HG02840 (cell line): ENCODE results near the gene TMEM236.
A peak's percentile ranks its signal among the peaks of the same experiment; 100 is the strongest.

Experiments
- ATAC-seq: cut with Tn5 transposase; IDR thresholded peaks from one replicate; pipeline ENCODE4 v1.9.1; 2021; ENCODE audit warnings: mild to moderate bottlenecking, moderate library complexity, moderate number of reproducible peaks; ENCODE audit not compliant: unreplicated experiment, low FRiP score

The TMEM236 gene

GRCh38 chr10:17737027-17737965, 14.7 kb upstream of the TMEM236 start:
- no peak for ATAC-seq

DNA sequence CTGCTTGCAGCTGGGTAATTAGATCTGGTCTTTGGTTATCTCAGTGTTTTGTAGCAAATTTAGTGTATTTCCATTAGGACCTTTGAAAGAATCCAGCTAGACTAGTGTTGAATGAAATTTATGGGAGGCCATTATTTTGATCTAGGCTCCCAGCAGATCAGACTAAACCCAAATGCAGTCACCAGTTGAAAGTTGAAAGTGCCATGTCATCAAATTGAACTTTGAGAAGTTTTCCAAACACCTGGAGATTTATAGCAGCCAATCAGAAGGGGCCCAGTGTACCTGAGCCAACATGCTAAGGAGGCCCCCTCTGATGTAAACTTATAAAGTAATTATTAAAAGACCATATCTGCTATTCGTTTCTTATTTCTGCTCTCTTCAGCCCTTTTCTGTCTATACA, 11.3 kb upstream of the TMEM236 start:
- ATAC-seq: no peak

GRCh38 chr10:17742918-17743317, 9.1 kb upstream of the TMEM236 start:
- no peak for ATAC-seq

DNA sequence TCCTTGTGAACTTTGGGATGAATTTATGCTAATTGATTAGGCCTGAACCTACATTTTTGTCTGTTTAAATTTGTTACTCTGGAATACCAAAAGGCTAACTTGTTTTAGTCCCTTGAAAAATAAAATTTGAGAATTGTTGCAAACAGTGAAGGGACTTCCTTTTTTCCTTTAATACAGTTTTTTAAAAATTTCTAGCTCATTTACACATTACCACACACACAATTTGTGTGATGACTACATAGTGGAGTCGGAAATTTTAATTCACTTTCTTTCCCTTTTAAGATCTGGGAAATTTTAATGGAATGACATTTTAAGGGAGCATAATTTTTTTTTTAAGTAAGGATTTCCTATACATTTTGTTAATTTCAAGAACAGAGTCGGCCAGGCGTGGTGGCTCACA, 8.6 kb upstream of the TMEM236 start:
- ATAC-seq: no peak

DNA sequence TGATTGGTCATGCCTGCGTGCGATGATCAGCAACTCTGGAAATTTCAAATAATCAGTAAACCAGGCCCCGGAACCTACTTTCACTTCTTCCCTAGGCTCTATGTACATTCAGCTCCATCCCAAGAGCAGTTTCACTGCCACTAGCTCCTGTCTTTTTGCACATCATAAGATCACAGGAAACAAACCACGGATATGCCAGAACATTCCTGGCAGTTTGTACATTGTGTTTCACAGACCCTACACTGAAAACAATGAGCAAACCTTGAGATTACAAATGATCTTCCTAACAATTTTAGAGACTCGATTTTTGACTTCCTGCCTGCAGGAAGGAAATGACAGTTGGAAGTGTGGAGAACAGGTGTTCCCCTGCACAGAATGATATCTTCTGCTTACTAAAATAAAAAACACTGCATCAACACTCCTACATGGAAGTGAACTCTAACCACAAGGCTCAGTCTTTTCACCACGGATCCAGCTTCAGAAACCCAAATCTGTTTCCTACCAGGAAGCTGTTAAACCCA, 7.6 kb upstream of the TMEM236 start:
- ATAC-seq: no peak

DNA sequence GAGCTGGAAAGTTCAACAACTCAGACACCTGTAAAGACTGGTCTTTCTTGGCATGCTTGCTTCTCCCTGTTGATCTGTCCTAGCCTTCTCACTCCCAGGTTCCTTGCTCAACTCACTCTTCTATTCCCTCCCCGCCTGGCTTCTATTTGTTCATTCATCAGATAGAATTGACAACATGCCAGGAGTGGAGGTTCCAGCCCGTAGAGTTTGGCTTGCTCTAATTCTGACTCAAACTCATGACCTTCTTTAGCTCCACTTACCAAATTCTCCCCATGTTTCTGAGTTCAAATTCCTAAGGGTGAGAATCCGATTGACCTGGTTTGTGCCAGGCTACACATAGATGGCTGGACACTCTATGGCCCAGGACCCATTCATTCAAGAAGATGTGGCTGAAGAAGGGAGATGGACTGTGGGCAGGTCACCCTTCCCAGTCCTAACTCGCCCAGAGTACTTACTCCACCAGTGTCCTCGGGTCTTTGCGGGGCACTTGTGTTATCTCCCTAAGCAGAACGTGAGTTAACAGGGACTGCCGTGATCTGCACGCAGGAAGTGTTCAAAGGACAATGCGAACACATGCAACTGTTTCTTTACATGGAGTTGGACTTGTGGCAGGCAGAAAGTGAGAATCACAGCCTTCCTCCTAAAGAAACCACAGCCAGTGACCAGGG, 4.0 kb upstream of the TMEM236 start:
- ATAC-seq: no peak

GRCh38 chr10:17749890-17750289, 2.1 kb upstream of the TMEM236 start:
- ATAC-seq: no peak

DNA sequence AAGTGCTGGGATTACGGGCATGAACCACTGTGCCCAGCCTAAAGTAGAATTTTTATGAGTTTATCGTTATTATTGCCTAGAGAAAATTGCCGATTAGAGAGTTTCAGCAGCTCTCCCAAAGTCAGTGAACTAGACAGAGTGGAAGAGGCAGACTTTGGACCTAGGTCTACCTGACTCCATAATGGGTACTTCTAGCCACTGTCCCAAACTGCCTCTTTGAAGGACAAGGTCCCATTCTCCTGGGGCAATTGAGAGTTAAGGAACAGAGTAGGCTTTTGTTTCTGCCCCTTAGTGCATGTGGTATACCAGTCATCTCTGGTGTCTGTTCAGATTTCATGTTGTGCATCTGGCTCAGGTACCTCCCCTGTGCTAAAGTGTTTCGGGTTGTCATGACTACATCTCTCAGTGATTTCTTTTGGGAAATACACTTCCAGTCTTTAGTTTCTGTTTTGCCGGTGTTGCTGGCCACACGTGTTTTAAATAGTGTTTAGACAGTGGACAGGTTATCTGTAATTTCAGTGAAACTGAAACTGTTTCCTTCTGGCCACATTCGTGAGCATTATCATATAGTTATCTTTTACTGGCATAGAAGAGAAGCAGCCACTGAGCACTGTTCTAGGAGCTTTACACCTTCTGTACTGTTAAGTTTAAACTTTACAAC, 4.7 kb downstream of the TMEM236 start:
- ATAC-seq: peak; percentile 91

DNA sequence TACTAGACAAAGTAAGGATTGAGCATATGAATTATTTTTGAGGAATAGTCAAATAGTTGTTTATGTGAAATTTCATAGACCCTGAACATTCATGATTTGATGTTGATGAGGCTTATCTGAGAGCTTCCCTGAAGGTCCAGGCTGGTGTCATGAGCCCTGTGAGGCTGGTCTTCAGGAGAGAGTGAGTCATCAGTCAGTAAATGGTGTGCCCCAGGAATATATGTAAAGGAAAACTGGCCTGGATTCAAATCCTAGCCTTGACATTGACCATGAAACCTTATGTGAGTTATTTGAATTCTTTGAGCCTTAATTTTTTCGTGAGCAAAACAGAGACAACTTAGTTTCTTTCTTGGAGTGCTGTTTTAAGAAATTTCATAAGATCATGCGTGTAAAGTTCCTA, 6.2 kb downstream of the TMEM236 start:
- no peak for ATAC-seq

GRCh38 chr10:17758896-17759295, 6.9 kb downstream of the TMEM236 start:
- no peak for ATAC-seq

DNA sequence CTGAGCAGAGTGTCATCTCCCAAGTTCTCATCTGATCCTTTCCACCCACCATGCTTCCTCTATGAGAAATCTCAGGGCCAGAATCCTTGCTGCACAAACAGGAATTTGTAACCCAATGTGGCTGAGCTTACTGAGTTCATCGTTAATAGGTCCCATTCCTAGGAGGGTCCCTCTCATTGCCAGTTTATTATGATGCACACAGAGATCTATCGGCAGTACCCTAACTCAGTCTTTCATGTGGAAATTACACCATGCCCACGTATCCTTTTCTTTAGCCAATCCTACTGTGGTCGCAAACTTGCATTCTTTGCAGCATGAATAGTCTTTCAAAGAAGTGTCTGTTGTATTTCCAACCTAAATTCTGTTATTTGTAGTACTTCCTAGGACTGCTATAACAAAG, 12.1 kb downstream of the TMEM236 start:
- no peak for ATAC-seq

- ATAC-seq: no peak
Observed at GRCh38 chr10:17765602-17766001, 13.6 kb downstream of the TMEM236 start.

DNA sequence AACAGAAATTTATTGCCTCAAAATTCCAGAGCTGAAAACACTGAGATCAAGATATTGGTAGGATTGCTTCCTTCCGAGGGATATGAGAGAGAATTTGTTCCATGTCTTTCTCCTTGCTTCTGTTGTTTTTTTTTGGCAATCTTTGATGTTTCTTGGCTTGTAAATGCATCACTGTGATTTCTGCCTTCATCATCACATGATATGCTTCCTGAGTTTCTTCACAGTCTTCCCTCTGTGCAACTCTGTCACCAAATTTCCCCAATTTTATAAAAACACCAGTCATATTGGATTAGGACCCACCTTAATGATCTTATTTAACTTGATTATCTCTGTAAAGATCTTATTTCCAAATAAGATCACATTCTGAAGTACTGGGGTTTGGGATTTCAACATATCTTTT, 14.7 kb downstream of the TMEM236 start:
- no peak for ATAC-seq

- no peak for ATAC-seq
Observed at GRCh38 chr10:17768496-17768895, 16.5 kb downstream of the TMEM236 start.

DNA sequence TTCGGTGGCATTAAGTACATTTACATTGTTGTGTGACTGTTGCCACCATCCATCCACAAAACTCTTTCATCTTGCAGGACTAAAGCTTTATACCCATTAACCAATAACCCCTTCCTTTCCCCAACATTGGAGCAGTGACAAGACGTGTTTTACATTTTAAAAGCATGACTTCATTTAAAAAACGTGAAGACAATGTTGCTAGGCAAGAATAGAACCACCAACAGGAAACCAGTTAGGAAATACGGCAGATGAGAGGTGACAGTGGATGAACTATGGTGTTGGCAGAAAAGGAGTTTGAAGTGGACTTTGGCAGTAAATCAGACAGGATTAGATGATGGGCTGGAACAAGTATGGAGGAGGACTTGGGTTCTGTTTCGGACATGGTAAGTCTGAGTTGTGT, 17.0 kb downstream of the TMEM236 start:
- no peak for ATAC-seq

- ATAC-seq: no peak
Observed at GRCh38 chr10:17771017-17771416, 19.0 kb downstream of the TMEM236 start.

- ATAC-seq: no peak
Observed at GRCh38 chr10:17779784-17780183, 27.8 kb downstream of the TMEM236 start.

- ATAC-seq: no peak
Observed at GRCh38 chr10:17780727-17781126, 28.7 kb downstream of the TMEM236 start.

- ATAC-seq: no peak
Observed at GRCh38 chr10:17781856-17782255, 29.9 kb downstream of the TMEM236 start.

DNA sequence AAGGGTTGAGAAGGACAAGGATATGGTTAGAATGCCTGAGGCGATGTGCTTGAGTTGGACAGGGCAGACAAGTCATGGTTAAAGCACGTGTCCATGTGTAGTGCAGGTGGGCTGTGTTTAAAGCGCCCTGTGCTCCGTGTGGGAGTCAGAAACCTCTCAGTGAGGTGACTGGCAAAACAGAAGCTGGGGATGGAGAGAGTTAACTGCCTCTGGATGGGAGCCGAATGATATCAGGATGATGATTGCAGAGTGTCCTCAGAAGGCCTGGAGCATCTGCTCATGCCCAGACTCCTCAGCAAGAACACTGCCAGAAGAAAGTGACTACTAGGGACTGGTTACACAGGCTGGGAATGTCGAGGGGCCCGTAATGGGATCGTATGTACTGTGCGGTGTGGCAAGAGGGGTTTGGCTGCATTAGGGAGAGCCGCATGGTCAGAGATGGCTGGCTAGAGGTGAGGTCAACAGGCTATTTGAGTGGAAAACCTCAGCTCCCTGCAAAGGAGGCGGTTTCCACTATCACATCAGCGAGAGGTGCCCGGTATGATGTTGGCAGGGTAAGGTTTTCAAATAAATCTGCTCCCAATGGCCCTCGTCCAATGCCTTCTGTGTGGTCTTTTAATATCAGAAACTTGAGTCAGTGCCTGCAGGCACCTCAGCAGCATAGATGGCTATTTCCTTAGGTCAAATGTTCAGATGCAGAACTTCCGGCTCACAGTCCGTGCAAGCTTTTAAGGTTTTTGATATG, 31.1 kb downstream of the TMEM236 start:
- no peak for ATAC-seq
